Upper lobe of left lung (tissue), 6 donors: Measurements from ENCODE around the gene PGM5. TPM values are rescaled to one million over a fixed set of nuclear protein-coding genes. Genes with fewer than 3 reads are reported as not detected.

Source experiments
- ATAC-seq, 2 donors: fragments of 200-7000 bp; cut with Tn5 transposase; one replicate each; pipeline ENCODE4 v1.9.1; 2022; ENCODE audit warnings: mild to moderate bottlenecking in 2 of 2, moderate library complexity in 2 of 2; ENCODE audit not compliant: low FRiP score in 2 of 2
- DNase-seq, 2 donors: peaks; one replicate each; pipeline ENCODE4 v3.0.0-alpha.2; 2019 to 2020
- H3K27ac ChIP-seq, 4 donors: fragments of 200-600 bp; sonication (generic); one replicate each; pipeline ENCODE4 v1.5.1; 2016 to 2019
- H3K27me3 ChIP-seq, 4 donors: fragments of 200-600 bp; sonication (generic); one replicate each; pipeline ENCODE4 v1.5.1; 2017 to 2019
- H3K36me3 ChIP-seq, 4 donors: fragments of 200-600 bp; sonication (generic); one replicate each; pipeline ENCODE4 v1.5.1; 2016 to 2019
- H3K4me1 ChIP-seq, 4 donors: fragments of 200-600 bp; sonication (generic); one replicate each; pipeline ENCODE4 v1.5.1; 2018 to 2019
- H3K4me3 ChIP-seq, 4 donors: fragments of 200-600 bp; sonication (generic); one replicate each; pipeline ENCODE4 v1.5.1; 2017 to 2019; ENCODE audit warnings: mild to moderate bottlenecking in 2 of 4, moderate library complexity in 1 of 4
- H3K9me3 ChIP-seq, 4 donors: fragments of 200-600 bp; sonication (generic); one replicate each; pipeline ENCODE4 v1.5.1; 2018 to 2019
- EP300 ChIP-seq, 4 donors: sonication (generic); formaldehyde crosslinking; IDR thresholded peaks; one replicate each; pipeline ENCODE4 v1.5.1; 2017; ENCODE audit warnings: antibody characterized with exemption in 4 of 4, control low read depth in 2 of 4
- POLR2A ChIP-seq, 4 donors: fragments of 450-650 bp; IDR thresholded peaks; one replicate each; pipeline ENCODE4 v1.5.1; 2016 to 2017; ENCODE audit warnings: antibody characterized with exemption in 4 of 4, mild to moderate bottlenecking in 2 of 4
- POLR2AphosphoS5 ChIP-seq, 2 donors: sonication (generic); formaldehyde crosslinking; IDR thresholded peaks; one replicate each; pipeline ENCODE4 v1.5.1; 2017; ENCODE audit warnings: antibody characterized with exemption in 2 of 2
- WGBS, 2 donors: methylation state at CpG; one replicate each; pipeline ENCODE4 v1.1.5; 2017 to 2018; 5-methylcytosine and 5-hydroxymethylcytosine counted together
- total RNA-seq, 6 donors: library from RNA; depleted of rRNA in 4 of 6; stranded (reverse); fragments of >200 nt in 4 of 6; gene quantifications; one replicate each; pipeline versions ENCODE4 v1.1.0 to v1.2.1, GENCODE V29; 2016 to 2021
- TF ChIP-seq, protein P1 (sequence below), 6 experiments: fragments of 450-650 bp in 4 of 6; fragments of 200-600 bp in 2 of 6; sonication (generic) in 2 of 6; IDR thresholded peaks; one replicate each; pipeline ENCODE4 v1.5.1; 2016 to 2019; ENCODE audit warnings: antibody characterized with exemption in 6 of 6
- donor health status: DM: no; HTN: no; CAD: no; lungs with moderate emphysema.
- donor health status: DM: no; HTN: yes; CAD: no; lungs with severe emphysema.

PGM5 gene
- total RNA-seq, 6 donors from 2014 or later, result 9.4 to 32.1 (median 16.0) TPM

DNA sequence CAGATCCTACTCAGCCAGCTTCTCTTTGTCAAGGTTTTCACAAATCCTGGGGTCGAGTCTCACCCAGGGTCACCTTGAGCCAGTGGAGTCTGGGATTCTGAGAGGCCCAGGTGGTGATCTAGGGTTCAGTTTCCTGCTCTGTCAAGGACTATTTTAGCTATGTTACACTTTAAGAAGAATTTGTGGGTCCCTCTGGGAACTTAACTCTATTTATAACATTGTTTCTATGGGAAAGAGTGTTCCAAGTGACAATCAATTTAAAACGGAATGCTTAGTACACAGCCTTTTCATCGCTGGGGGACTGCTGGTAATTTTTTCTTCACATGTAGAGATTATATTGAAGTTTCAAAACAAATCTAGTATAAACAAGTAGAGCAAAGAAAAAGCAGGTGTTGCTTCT, 211.2 kb downstream of the PGM5 start:
- WGBS, 2 donors, result 74 to 86% methylated on average over 3 of the region's 3 CpGs
- TF ChIP-seq EP300 (IDR thresholded peaks at IDR 0.05) (no peak), POLR2AphosphoS5 (IDR thresholded peaks at IDR 0.05) (no peak), POLR2A (IDR thresholded peaks at IDR 0.05) (no peak)
- TF ChIP-seq, protein P1, sequence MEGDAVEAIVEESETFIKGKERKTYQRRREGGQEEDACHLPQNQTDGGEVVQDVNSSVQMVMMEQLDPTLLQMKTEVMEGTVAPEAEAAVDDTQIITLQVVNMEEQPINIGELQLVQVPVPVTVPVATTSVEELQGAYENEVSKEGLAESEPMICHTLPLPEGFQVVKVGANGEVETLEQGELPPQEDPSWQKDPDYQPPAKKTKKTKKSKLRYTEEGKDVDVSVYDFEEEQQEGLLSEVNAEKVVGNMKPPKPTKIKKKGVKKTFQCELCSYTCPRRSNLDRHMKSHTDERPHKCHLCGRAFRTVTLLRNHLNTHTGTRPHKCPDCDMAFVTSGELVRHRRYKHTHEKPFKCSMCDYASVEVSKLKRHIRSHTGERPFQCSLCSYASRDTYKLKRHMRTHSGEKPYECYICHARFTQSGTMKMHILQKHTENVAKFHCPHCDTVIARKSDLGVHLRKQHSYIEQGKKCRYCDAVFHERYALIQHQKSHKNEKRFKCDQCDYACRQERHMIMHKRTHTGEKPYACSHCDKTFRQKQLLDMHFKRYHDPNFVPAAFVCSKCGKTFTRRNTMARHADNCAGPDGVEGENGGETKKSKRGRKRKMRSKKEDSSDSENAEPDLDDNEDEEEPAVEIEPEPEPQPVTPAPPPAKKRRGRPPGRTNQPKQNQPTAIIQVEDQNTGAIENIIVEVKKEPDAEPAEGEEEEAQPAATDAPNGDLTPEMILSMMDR (IDR thresholded peaks at IDR 0.05), result no peak
- no peaks in the 10 kb centered on the region for H3K36me3 ChIP-seq
- no peak overlapping the region for H3K27ac ChIP-seq
- DNase-seq (no peak), ATAC-seq (no peak)
- no peaks in the 10 kb centered on the region for H3K9me3 ChIP-seq
- no peaks in the 10 kb centered on the region for H3K27me3 ChIP-seq
- H3K4me3 ChIP-seq, result no peak overlapping the region
- peaks cover 0 to 5% (median 2%) of the 10 kb centered on the region in 4 donors for H3K4me1 ChIP-seq

DNA sequence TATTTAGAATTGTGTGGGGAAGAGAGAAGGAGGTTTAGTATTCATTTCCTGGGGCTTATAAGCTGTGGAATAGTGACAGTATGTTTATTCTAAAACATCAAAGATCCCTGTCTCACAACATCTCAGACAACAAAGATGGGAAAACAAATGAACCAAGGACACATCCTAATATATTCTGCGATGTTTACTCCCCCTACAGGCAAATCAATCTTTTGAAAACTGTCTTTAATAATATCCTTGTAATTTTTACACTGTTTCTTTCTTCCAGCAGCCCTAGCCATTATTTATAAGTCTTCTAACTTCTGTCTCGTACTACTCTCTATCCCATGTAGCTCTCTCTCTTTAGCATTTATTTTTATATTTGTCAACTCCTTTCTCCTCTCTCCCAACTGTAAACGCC, 217.7 kb downstream of the PGM5 start:
- H3K9me3 ChIP-seq, result no peaks in the 10 kb centered on the region
- no peak overlapping the region for H3K27ac ChIP-seq
- no peaks in the 10 kb centered on the region for H3K27me3 ChIP-seq
- TF ChIP-seq, protein P1 (IDR thresholded peaks at IDR 0.05), result no peak
- no peak for TF ChIP-seq POLR2AphosphoS5 (IDR thresholded peaks at IDR 0.05)
- no peak for TF ChIP-seq EP300 (IDR thresholded peaks at IDR 0.05)
- TF ChIP-seq POLR2A (IDR thresholded peaks at IDR 0.05), result no peak
- no peak overlapping the region for H3K4me3 ChIP-seq
- DNase-seq (no peak), ATAC-seq (no peak)
- no peaks in the 10 kb centered on the region for H3K36me3 ChIP-seq
- WGBS, 2 donors, result 50 to 67% methylated on average over 3 of the region's 3 CpGs
- no peaks in the 10 kb centered on the region for H3K4me1 ChIP-seq

DNA sequence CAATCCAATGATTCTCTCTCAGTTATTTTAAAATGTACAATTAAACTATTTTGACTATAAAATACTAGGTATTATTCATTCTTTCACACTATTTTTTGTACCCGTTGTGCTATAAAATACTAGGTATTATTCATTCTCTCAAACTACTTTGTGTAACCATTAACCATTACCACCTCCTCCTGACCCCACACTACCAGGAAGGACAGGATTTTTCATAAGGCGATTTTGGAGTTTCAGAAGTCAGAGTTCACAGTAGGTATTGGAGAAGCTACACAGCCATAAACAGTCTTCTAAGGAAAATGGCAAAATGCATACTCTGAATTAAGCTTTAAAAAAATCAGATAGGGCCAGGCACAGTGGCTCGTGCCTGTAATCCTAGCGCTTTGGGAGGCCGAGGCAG, 219.4 kb downstream of the PGM5 start:
- Histone ChIP-seq H3K27ac (no peak overlapping the region), H3K4me1 (no peaks in the 10 kb centered on the region), H3K27me3 (no peaks in the 10 kb centered on the region), H3K9me3 (no peaks in the 10 kb centered on the region), H3K36me3 (no peaks in the 10 kb centered on the region), H3K4me3 (no peak overlapping the region)
- TF ChIP-seq, protein P1 (IDR thresholded peaks at IDR 0.05), result no peak
- TF ChIP-seq POLR2A (IDR thresholded peaks at IDR 0.05), result no peak
- TF ChIP-seq POLR2AphosphoS5 (IDR thresholded peaks at IDR 0.05), result no peak
- TF ChIP-seq EP300 (IDR thresholded peaks at IDR 0.05), result no peak
- DNase-seq (no peak), ATAC-seq (no peak)
- 70 to 76% methylated on average over 5 of the region's 5 CpGs for WGBS, 2 donors

DNA sequence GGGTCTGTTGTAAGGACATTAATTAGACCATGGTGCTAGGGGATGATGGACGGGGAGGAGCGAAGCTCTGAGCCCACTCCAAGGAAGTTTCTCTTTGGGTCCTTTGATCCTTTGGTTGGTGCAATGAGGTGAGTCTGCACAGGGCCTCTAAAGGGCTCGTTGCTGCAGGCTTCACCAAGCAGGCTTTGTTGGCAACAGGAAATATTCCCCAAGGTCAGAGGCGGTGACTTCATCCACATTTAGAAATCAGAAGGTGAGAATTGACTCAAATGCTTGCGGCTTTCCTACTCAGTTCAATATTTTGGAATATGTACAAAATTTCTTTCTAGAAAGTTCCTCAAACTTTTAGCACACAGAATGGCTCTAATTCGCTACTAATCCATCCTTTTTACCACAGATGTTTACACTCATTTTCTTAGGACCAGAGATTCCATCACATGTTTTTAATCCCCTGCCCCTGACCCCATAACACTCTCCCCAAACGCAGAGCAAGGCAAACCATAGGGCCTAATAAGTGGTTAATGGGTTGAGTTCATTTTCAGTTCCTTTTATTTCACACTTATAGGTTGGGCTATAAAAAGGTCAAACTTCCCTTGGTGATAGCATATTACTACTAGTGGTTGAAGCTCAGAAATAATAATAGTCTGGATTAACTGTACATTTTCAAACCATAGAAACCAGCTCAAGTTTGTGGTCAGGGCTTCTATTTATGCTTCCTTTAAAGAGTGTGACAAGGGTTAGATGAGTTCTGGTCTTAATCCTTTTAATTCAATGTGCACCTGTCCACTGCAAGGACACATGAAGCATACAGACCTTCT, 221.6 kb downstream of the PGM5 start:
- Histone ChIP-seq H3K4me3 (no peak overlapping the region), H3K4me1 (no peaks in the 10 kb centered on the region), H3K9me3 (no peaks in the 10 kb centered on the region), H3K36me3 (no peaks in the 10 kb centered on the region), H3K27ac (no peak overlapping the region), H3K27me3 (no peaks in the 10 kb centered on the region)
- no peak for ATAC-seq
- no peak for DNase-seq
- WGBS, 2 donors, result 84% methylated on average over 6 to 7 of the region's 7 CpGs
- no peak for TF ChIP-seq EP300 (IDR thresholded peaks at IDR 0.05)
- TF ChIP-seq POLR2A (IDR thresholded peaks at IDR 0.05), result no peak
- TF ChIP-seq, protein P1 (IDR thresholded peaks at IDR 0.05), result no peak
- TF ChIP-seq POLR2AphosphoS5 (IDR thresholded peaks at IDR 0.05), result no peak

Other genes with a start within 250 kb of the PGM5 start
- 10 to 100 TPM; 10.2 to 40.4 (median 26.4) TPM for gene ZNG1C, start 114.6 kb upstream of the PGM5 start, total RNA-seq
- 1 to 10 TPM in 1 of 6 donors, under 1 TPM in 3, not detected in 2; 0.33 to 2.1 (median 0.54) TPM for gene FOXD4L3, start 53.7 kb upstream of the PGM5 start, total RNA-seq
- gene TMEM252, start 184.3 kb downstream of the PGM5 start, total RNA-seq, result not detected